HG02798 (cell line): ENCODE measurements around the gene ZDHHC14.

Experiments used
- ATAC-seq: cut with Tn5 transposase; IDR thresholded peaks from one replicate; pipeline ENCODE4 v1.9.1; 2021; ENCODE audit warnings: mild to moderate bottlenecking; ENCODE audit not compliant: unreplicated experiment, poor library complexity

ZDHHC14 gene

DNA sequence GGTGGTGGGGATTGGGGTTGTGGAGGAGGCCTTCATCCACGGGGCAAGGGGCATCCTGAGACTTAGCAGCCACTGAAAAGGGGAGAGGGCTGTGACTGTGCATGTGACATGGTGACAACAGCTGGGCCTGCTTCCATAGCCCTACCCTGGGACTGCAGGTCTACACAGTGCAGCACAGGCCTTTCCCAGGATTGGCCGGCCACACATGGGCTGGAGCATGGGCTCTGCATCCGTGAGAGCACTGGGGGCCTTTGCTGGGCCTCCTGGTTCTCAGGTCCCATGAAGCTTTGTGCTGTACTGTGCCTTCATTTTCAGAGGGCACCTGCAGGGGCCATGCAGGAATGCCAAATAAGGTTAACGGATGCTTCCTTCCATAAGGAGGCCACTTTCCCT, 56.0 kb downstream of the ZDHHC14 start:
- no peak for ATAC-seq

DNA sequence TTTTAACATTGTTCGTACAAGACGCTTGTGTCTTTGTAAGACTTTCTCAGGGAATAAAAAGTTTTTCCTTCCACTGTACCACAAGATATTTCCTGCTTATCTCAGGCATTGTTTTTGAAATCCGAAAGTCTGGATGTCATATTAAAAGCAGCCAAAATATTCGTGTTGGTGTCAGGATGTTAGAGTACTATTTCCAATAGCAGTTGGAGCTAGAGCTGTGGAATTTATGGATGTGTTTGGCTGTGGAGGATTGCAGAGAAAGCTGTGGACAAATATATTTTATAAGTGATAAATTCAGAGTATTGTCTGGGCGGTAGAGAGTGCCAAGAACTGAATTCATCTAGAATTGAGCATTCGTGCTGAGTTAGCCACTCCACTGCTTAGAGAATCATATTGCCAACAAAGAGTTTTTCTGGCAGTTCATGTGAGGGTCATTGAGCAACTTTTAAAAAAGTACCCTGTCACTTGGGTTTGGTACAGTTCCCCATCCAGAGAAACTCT, 57.7 kb downstream of the ZDHHC14 start:
- no peak for ATAC-seq

DNA sequence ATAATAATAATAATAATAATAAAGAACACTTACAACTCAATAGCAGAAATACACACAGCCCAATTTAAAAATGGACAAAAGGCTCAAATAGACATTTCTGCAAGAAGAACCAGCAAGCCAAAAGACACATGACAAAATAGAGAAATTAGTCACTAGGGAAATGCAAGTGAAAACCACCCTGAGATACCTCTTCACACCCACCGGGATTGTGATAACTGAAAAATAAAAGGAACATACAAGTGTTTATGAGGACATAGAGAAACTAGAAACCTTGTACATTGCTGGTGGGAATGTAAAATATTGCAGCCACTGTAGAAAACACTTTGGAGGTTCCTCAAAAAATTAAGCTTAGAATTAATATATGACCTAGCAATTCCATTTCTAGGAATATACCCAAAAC, 59.2 kb downstream of the ZDHHC14 start:
- no peak for ATAC-seq

DNA sequence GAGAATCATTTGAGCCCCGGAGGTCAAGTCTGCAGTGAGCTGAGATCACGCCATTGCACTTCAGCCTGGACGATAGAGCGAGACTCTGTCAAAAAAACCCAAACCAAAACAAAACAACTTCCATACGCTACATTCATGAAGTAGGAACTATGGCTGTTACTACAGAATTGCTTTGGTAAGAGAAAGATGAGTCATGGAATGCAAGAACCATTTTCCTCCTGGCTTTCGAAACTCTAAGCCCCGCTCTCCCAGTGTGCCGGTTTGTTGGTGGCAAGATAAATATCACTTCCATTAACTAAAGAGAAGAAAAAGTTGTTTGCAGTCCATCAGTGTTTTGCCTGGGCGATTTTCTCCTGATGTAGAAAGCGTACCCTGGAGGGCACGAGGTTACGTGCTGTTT, 61.3 kb downstream of the ZDHHC14 start:
- ATAC-seq = no peak

DNA sequence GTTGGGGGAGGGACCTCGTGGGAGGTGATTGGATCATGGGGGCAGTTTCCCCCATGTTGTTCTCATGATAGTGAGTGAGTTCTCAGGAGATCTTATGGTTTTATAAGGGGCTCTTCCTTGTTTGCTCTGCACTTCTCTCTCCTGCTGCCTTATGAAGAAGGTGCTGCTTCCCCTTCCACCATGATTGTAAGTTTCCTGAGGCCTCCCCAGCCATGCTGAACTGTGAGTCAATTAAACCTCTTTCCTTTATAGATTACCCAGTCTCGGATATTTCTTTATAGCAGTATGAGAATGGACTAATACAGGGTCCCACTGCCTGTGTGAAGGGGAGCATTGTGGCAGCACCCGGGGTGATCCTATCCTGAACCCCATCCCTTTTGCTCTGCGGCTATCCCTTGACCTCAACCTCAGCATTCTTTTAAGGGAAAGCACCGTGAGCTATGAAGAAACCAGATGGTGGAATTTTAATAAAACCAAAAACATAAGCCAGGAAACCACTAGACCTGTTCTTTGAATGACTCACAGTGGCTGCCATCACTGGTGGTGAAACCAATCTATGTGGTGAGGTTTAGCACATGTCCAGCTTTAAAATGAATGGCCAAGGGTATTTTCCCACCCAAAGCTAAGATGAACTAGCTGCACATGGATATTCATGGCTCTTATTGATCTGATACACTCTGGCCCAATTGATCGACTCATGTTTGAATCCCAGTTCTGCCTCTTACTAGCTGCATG, 62.2 kb downstream of the ZDHHC14 start:
- peak; percentile 87 for ATAC-seq

DNA sequence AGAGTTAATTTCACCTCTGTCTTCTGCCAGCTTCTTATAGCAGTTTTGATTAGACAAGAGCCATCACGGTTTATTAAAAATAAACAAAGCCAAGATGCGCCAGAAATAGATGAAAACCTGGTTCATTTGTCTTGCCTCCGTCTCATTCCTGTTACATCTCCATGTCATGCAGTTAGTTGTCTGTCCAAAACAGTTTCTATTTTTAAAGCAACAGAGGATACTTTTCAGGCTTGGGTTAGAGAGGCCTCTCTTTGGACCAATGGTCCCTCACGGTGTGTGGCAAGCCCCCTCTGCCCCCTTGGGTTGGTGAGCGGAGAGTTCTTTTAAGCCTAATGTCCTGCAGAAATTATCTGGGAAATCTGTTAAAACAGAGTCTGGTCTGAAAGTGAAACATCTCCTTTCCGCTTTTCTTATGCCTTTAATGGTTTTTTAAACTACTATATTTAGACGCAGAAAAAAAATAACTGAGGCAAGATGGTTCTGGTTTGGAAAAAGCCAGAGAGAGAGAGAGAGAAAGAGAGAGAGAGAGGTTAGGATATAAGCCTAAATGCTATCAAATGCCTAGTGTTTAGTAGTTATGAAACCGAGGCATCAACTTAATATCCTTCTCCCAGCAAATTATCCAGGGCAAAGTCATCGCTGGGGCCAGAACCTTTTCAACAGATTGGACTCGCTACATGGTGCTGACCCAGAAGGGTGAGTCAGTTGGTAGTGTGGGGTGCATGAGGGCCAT, 64.5 kb downstream of the ZDHHC14 start:
- no peak for ATAC-seq

DNA sequence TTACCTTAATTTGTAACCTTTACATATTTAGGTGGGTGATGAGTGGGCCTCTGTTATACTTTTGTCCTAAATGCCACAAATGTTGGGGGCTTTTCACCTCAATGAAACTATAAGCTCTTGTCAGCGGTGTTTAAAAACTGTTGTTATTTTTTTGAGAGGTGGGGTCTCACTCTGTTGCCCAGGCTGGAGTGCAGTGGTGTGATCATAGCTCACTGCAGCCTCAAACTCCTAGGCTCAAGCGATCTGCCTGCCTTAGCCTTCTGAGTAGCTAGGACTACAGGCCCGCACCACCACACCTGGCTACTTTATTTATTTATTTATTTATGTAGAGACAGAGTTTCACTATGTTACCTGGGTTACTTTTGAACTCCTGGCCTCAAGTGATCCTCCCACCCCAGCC, 66.7 kb downstream of the ZDHHC14 start:
- no peak for ATAC-seq

DNA sequence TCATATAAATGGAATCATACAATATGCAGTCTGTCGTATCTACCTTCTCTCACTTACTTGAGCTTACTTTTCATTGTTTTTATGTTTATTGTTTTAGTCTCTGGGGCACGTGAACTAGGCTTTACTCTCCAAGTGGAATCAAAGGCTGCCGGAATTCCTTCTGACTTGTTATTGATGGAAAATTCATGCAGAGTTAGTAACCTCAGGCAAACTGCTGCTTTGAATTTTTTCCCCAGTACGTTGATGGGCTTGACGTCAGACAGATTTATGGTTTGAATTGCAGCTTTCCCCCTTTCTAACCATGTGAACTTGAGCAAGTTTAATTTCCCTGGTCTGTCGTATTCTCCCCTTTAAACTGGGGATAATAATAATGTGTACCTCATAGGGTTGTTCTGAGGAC, 68.6 kb downstream of the ZDHHC14 start:
- ATAC-seq = no peak

DNA sequence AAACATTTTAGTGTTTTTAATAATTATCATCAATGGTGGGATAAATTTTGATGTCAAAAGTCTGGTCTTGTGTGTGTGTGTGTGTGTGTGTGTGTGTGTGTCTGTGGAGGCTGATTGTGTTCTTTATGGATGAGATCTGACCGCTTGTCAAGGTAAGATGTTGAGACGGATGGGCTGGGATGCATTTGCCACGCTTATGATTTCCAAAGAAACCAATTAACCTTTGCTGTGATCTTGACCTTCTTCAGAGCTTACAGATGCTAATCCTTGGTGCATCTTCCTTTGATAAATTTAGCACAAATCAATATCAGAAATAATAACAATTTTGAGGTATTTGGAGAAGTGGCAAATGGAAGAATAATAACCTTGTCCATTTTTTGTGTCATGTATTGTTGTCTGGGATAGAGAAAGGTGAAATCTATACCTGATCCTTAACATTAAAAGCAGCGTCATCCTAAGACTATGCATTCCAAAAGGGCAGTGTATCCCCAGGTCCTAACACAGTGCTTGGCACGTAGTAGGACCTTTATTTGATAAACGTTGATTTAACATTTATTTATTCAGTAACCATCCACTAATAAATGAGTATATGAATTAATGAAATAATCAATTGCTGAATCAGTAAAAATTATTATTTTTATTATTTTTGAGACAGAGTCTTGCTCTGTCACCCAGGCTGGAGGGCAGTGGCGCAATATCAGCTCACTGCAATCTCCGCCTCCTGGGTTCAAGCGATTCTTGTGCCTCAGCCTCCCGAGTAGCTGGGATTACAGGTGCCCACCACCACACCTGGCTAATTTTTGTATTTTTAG, 70.1 kb downstream of the ZDHHC14 start:
- no peak for ATAC-seq

DNA sequence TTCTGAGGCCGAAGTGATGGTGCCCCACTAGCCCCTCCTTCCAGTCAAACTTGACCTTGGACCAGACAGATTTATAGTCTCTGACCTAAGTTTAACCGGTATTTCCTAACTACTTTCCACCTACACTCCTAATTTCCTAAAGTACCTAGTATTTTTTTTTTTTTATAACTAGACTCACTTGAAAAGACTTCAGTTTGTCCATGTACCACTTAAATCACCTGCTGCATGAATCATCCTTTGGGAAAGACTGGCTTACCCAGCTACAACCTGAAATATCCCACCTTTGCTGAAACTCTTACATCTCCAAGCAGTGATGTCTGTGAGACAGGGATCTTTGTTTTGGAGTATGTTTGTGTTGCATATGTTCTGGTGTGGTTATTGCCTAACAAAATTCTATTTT, 71.1 kb downstream of the ZDHHC14 start:
- ATAC-seq = no peak

DNA sequence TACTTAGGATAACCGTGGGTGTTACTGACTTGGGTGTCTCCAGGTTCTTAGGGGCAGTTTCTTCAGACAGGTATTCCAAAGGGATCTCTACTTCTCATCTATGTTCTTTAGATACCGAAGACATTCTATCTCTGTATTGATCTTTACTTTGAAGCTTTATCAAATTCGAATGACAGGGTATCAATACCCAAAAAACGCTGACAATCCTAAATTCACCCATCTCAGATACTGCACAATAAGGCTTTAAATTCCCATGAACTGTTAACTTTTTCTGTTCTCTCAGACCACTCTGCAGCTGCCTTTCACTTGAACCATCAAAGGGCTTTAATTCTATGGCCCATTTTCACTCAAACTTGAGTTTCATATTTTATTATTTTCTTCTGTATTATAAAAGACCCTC, 72.1 kb downstream of the ZDHHC14 start:
- ATAC-seq = no peak

DNA sequence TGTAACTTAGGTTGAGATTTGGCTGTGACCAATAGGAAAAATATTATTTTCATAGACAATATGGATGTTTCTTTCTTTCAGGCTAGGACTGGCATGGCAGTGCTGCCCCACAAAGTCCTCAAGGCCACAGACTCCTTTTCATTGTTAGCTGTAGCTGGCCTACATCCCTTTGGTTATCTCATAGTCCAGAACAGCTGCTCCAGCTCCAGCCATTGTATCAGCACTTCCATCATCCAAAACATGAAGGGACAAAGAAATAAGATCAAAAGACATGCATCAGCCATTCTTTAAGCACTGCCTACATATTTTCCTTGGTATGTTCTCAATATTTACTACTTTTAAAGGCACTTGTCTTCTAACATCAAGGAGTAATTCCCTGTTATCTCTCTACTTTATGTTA, 73.0 kb downstream of the ZDHHC14 start:
- ATAC-seq = no peak

DNA sequence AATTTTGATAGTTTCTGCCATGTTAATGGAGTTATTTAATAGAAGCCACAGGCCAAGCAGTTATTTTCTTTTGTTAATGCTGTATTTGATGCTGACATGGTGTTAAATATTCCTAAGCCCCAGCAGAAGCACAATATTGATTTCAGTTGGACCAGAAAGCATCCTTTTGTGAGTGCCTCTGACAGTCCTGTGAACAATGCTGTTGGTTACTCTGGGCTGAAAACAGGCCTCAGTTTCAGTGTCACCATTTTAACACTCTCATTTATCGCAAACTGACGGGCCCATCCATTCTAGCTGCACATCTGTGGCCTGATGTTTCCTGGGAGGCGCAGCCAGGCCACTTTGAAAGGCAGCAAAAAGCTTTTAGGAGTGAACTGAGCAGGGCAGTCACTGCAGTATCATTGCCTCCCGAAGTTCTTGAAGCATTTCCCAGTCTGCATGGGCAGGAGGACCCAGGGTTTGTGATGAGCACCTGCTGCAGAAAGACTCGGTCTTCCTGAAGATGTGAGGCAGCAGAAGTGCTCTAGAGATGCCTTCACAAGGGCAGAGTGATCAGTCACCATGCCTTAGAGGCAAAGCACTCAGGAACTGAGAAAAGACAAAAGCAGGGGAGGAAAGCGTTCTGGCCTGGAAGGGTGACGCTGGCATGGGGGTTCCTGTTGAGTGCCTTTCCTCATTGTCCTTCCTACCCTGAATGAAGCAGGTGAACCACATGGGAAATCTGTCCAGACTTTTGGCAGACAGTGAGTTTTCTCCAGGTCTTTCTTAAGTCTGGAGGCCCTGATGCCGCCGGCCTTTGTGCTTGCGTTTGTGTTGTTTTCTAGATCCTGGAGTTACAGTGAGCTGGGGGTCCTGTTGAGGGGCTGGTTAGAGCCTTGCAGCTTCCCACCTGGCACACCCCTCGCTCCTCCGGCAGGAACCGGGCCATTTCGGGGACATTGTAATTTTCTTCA, 74.0 kb downstream of the ZDHHC14 start:
- no peak for ATAC-seq

DNA sequence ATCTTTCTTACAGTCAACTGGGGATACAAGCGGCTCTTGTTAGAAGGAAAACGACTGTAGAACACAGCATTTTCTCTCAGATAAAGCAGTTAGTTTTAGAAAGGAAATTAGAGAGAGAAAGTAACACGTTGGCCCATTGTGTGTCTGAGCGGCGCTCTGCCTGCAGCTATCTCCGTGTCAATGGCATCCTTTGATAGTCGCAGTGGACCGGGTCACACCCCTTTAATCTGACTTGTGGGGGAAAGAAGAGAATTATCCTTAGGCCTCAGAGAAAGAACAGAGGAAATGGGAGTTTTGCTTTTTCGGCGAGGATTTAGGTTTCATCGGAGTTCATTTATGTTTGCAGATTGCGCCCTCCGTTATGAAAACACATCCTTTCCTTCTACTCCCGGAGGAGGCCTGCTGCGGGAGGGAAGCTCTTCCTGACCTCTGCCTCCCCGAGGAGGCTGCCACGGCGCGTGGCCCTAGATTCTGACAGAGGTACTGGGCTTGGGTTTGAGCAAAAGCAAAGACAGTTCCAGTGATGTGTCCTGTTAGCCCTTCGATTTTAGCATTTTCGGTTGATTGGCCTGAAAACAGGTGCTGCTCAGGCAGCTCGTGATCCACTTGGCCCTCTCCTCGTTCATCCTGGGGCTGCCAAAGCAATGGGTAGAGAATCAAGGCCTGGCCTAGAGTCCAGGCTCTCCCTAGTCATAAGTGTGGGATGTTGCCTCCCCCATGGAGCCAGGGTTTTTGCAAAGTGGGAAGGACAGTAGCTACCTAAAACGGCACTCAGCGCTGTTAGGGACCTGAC, 74.9 kb downstream of the ZDHHC14 start:
- ATAC-seq = no peak

DNA sequence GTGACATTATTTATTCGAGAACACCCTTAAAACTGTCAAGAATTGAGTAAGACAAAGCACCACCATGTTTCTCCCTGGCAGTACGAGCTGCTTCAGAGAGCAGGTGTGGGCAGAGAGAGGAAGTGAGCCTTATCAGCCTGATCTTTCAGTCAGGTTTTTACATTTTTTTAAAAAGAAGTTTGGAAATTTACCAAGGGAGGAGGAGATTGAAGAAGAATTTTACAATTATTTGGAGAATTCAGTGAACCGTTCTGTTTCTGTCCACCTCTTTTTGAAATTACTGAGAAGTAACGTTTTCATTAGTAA, 75.5 kb downstream of the ZDHHC14 start:
- peak; percentile 61 for ATAC-seq

DNA sequence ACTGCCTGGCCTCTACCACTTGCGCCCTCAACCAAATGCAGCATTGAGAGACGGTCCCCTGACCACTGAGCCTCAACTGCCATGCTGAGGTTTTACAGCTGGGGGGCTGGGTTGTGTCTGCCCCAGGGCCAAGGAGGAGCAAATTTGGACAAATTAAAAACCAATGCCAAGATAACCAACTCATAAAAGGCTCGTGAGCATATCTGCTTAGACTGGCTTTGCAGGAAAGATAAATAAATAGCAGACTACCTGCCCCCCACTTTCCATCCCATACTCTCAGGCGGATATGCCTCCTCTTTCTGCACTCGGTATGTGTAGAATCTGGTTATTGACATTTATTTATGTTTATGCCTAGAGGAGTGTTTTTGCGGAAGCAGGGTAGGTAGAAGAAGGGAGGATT, 76.8 kb downstream of the ZDHHC14 start:
- ATAC-seq = no peak

DNA sequence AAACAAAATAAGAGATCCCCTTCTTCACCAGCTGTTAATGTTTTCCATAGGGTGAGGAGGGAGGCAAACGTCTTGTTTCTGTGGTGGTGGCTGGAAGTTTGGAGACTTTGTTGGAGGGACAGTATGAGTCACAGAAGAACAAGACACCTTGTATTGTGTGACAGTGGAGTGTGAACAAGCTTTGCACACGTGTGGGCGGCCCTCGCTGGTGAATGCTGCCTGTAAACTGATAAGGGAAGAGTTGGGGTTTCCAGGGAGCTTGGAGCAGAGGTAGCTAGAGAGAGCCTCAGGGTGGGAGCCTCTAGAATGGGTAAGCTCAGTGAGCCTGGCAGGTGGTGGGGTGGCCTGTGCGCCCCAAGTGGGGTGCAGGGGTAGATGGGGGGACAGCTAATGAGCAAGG, 78.3 kb downstream of the ZDHHC14 start:
- no peak for ATAC-seq

DNA sequence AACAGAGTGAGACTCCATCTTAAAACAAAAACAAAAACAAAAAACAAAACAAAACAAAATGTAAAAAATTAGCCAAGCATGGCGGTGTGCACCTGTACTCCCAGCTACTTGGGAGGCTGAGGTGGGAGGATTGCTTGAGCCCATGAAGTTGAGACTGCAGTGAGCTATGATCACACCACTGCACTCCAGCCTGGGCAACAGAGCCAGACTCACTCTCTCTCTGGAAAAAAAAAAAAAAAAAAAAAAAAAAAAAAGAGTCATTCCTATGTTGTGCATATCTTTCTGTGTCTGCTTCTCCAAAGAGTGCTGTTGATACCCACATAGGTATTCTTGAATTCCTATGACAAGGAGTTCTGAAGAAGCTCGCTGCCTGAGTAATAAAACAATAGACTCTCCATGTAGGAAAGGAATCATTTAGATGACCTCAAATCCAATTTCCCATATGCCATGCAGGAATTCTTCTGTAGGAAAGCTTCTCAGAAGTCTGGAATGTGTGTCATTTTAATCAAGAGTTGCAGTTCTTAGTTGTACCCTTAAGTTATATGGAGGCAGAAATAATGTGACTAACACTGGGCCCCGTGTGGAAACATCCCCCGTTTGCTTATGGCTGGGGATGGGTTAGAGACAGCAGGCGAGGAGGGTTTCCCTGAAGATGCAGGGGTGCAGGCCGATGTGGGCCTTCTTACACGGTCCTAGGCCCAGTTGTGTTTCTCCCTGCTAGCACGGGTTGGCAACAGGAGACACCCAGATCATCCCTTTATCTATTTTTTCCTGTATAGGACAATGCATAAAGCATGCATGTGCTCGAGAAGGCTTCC, 79.4 kb downstream of the ZDHHC14 start:
- peak; percentile 7 for ATAC-seq
